HG03457 (cell line): ENCODE data around the gene DDI2.
"Not testable (repeated sequence)": the region's sequence is repeated elsewhere in the genome, so short reads cannot be mapped to it uniquely, and the experiment has no call there.

ENCODE experiments used
- ATAC-seq: cut with Tn5 transposase; IDR thresholded peaks from one replicate; pipeline ENCODE4 v1.9.1; 2021; ENCODE audit warnings: moderate number of reproducible peaks; ENCODE audit not compliant: unreplicated experiment

DDI2 gene

DNA sequence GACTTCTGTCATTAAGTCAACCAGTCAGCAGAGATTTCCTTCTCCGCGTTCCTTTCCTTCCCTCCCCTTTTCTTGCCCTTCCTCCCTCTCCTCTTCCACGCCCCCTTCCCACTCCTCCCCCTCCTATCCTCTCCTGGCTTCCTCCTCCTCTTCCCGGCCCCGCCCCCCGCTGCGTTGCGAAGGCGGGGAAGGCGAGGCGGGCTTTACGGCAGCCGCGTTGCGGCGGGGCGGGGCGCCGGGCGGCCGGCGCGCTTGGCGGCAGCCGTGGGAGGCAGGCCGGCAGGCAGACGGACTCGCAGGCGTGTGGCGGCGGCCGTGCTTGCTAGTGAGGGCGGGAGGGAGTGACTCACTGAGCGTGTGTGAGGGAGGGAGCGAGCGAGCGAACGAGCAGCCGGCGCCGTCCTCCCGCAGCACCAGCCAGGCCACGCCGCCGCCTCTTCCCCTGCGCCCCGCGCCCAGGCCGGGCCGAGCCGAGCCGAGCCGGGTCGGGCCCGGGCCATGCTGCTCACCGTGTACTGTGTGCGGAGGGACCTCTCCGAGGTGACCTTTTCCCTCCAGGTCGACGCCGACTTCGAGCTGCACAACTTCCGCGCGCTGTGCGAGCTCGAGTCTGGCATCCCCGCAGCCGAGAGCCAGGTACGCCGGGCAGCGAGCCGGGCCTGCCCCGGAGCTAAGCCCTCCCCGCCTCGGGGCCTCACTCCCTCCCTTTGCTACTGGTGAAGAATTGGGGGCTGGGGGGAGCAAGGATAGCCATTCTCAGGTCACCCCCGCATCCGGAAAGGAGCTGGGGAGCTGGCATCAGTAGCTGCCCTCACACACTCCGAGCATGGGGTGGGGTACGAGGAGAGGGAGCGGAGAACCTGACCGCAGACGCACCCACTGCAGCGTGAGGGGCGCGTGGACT is at the start of gene DDI2:
Gene DDI2 (plus strand): TSS at position 286 of the 904 bp plus-strand sequence. CDS start 213 bp downstream, at position 499.
- ATAC-seq = peak; percentile 51

DNA sequence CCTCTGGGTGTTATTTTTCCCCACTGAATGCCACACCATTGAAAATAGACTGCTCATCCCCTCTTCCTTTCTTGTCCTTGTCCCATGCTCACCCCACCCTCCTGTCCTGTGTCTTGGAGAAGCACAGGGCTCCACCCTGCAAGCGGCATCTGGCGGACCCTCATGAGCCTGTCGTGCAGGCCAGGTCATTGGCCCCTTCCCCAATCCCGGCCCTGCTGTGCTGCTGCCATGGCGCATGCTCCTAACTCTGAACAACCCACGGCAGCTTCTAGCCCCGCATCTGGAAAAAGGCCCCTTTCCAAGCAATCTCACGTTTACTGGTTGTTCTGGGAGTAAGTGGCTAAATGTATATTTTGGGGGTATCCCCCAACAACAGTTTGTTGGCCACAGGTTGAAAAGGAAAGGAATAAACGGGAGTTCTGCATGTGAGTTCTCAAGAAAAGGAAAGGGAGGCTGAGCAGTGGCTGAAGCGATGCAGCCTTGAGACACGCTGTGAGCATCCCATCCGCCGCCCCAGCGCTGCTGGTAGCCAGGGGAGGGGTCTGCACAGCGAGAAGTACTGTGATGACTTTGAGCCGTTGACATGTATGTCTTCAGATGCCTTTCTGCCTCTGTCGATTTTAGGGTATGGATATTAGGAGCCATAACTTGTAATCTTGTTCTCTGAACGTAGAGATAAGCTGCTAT is 48.7 kb upstream of the DDI2 start:
- ATAC-seq = no peak

DNA sequence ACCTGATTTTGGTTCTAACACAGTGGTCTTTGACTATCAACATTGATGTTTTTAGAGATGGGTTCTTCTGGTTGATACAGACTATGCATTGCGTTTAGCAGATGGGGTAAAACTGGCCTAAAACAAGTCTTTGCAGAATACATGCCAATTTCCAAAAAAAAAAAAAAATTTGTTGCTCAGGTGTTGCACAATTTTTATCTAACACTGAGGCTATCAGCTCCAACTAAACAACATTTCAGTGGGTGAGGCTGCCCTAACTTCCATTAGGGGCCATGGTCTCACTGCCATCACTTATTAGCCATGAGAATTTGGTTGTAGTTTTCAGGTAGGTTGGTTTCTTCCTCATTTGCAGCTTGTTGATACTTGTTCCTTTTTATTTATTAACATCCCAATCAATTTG is 46.4 kb upstream of the DDI2 start:
- no peak for ATAC-seq

DNA sequence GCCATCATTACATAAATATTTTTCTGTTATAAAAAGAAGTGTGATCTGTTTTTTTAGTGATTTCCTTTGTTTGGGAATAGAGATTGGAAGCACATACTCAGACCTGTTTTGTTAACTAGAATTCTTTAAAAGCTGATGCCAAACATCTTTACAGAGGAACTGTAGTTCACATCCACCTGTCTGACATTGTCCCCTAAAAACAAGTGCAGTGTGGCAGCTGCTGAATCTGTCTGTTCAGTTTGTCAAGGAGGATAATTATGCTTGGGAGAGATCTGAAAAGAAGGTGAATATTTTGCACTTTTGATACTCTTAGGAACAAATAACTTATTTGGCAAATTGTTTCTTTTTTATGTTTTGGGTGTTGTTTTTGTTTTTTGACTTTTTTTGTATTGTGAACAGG is 46.0 kb upstream of the DDI2 start:
- no peak for ATAC-seq

DNA sequence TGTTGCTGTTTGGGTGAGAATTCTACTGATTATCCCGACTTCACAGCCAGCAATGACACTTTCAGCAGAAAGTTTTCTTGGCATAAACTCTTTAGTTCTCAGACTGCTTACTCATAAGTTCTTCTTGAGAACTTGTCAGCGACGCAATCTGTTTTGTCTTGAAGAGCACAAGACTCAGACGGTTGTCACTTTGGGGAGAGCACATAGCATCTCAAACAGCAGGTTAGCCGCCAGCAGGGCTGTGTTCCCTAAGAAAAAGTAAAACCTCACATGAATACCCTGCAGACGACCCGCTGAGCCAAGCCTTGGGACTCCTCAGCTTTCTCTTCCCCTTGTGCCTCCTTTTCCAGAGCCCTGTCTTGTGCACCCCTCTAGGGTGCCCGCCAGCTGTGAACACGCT is 43.8 kb upstream of the DDI2 start:
- no peak for ATAC-seq

DNA sequence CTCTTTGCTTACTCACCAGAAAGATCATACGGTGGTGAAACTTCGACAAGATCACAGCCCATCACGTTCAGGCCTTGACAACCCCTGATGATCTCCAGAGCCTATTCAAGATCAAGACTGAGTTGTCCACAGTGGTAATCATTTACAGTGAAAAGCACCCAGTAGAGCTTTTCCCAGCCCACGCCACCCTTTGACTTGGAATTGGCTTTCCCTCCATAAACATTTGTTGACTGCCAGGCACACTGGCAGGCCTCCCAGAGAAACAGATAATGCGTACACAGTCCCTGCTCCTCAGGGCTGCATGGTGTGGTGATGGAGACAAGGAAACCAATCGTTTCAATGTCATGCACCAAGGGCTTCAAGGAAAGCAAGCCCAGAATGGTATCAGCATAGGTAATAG is 42.5 kb upstream of the DDI2 start:
- no peak for ATAC-seq

DNA sequence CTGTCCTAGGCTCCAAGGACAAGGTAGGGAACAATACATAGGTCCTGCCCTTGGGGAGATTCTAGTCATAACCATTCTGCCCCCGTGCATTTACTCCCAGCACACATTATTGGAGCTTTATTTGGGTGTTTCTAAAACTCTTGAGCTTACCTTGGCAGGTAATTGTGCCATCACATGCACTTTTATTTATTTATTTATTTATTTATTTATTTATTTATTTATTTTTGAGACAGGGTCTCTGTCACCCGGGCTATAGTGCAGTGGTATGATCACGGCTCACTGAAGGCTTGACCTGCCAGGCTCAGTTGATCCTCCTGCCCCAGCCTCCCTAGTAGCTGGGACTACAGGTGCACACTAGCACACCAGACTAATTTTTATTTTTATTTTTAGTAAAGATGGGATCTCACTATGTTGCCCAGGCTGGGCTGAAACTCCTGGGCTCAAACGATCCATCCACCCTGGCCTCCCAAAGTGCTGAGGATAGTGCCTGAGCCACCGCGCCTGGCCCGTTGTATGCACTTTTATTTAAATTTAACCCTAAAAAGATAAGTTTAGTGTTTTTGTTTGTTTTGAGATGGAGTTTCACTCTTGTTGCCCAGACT is 41.6 kb upstream of the DDI2 start:
- no peak for ATAC-seq

DNA sequence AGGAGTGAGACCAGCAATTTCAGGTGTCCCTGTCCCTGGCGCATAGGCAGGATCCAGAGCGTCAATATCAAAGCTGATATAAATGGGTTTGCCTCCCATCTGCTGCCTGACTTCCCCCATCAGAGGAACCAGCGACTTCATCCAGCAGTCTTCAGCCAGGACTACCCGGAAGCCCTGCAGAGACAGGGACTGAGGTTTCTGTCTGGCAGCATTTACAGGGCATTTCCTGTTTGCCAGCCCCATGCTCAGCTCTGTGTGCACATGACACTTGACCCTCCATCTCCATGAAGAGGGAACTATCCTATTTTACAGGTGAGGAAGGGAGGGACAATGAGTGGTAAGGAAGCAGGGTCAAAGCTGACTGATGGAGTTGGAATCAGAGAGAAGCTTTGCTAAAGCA is 39.6 kb upstream of the DDI2 start:
- no peak for ATAC-seq

DNA sequence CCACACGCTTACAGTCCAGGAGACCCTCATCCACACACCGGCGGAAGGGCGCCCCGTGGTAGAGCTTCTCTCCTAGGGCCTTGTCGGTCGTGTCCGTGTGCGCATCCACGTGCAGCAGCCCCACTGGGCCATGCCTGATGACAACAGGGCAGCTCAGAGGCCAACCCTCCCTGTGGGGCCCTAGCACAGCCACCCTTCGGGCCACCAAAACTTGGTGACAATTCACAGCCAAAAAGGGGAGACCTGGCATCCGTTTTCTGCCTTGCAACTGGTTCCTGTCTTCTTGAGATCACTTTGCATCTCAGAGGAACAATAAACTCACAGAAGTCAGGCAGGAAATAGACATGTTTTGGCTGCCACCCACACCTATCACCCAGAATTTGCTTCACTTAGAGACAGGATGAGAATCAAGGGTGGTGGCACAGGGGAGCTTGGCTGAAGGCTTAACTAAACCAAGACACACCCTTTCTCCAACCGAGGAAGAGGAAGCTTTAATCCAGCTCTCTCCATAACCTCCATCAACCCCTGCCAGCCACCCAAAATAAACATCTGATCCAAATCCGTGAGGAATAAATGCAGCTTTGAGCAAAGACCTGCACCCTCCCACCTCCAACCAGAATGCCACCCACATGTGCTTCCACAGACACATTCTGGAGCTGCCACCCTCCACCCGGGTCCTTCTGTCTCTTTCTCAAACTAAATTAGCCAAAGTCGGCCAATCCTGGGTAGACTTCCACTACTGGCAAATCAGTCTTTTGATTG is 38.2 kb upstream of the DDI2 start:
- no peak for ATAC-seq

DNA sequence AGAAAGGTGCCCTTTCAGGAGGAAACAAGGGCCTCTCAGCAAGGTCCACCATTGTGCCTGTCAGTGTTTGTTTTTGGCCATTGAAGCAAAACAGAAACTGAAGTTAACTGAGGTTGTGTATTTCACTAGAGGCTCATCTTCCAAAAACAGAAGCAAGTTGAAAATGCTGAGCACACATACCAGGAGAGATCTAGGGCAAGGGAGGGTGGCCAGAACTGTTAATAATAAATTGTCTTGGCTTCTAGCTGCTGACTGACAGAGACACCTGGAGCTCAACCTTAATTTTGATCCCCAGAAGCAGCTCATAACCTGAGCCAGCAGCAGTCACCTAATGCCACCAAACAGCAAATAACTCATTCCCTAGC is 37.6 kb upstream of the DDI2 start:
- no peak for ATAC-seq

DNA sequence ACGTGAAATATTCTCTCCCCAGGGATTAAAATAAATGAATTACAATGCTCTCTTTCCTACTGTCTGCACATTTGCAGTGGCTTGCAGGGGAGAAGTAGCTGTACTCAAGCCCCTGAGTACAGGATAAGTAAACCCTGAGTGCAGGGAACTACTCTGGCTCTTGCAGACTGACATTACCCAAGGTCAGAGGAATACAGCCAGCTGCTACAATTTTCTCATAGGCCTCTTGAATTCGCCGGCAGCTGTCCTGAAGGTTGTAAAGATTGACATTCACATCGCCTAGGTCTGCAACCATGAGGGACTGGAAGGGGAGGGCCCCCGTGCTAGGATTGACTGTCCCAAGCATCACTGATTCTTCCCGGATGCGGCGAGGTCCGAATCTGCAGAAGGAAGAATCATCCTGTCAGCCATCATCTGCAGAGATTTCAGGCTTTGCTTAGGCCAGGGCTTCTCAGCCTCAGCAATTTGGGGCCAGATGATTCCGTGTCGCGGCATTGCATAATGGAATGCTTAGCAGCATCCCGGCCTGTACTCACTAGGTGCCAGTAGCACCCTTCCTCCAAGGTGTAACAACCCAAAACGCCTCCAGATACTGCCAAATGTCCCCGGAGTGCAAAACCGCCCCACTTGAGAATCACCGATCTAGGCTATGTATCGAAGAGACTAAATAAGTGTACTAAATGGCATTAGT is 34.1 kb upstream of the DDI2 start:
- ATAC-seq = no peak

DNA sequence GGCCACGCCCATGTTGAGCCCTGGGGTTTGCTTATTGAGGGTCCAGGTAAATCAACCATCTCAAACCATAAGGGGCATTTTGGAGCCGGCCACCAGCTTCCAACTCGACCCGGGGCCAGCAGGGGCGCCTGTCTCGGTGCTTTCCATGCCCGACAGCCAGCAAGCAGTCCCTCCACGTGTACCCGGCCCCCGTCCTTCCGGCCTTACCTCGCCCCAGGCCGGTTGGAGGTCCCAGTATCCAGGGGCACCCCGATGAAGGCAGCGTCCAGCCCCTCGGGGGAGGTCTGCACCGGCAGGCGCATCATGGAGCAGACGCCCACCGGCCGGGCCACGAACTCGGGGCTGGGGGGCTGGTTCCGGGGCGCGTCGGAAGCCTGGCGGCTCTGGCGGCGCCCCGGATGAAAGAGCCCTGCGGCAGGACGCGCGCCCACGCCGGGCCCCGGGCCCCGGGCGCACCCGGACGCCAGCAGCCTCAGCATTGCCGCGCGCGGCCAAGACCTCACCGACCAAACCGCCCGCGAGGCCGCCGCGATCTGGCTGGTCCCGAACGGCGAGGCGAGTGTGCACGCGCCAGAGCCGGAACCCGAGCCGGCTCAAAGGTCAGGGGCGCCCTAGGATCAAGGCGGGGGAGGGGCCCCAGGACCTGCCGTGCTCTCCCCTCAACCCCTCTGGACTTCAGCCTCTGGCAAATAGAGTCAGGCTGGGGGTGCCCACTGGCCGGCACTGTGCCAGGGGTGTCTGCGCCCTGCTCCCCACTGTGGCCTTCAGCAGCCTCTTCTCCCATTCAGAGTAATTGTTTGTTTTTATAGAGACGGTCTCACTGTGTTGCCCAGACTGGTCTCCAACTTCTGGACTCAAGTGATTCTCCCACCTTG is 32.5 kb upstream of the DDI2 start, which contains the start of gene AGMAT:
Gene AGMAT (minus strand): TSS at position 563 of the 875 bp plus-strand sequence. CDS start 84 bp downstream, at position 479.
- no peak for ATAC-seq

DNA sequence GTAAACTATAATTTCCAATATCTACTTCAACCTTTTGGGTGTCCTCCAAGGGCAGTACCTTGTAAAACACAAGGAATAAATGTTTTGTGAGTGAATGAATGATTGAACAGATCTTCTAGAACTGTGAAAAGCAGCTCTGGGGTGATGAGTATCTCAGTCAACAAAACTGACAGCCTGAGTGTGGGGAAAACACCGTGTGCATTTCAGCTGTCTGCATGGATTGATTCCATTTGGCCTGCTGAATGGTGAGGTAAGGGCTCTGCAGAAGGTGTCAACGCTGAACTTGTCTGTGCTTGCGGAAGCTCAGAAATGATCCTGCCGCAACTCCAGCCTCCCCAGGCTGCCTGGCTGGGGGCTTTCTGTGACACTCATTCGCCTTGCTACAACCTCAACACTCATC is 25.0 kb upstream of the DDI2 start:
- no peak for ATAC-seq

DNA sequence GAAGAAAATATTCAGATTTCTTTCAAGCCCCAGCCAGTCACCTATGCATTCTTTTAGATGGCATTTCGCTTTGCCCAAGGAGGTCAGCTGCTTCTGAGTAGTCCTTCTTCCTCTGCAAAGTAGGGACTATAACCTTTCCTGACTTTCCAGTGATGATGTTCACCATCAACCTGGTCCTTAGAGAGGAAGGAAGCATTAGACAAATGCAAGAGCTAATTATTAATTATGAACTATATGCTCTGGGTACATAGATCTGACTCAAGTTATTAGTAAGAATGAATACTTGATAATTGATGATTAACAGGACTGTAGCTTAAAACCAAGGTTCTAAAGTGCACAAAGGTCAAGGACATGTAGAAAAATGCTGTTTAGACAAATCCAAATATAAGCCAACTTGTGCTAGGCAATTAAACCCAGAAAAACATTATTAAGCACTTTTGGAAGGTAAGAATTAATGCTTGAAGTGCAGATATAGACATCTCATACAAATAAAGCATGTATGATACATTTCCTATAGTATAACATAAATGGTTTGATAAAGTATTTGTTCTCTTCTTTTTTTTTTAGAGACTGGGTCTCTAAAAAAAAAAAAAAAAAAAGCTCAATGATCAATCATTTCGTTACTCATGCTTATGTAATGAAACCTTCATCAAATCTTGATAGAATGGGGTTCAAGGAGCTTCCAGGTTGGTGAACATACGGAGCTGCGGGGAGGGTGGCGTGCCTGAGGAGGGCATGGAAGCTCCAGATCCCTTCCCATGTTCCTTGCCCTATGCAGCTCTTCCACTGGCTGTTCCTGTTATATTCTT is 21.2 kb upstream of the DDI2 start:
- no peak for ATAC-seq

DNA sequence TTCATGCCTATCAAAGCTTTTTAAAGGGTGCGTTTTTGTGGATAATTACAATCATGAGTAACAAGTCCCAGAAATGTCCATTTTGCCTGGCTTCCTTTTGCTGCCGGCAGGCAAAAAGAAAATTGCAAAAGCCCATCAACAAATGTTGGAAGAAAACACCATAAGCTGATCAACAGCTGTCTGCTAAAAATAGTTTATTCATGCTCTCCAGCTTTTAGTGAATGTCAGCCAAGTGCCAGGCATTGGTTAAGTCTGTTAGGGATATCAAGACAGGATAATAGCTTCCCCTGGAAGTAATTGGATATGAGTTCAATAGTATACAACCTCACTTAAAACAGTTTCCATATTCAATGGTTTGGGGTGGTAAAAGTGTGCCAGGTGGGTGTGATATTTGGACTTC is 18.8 kb upstream of the DDI2 start:
- no peak for ATAC-seq

DNA sequence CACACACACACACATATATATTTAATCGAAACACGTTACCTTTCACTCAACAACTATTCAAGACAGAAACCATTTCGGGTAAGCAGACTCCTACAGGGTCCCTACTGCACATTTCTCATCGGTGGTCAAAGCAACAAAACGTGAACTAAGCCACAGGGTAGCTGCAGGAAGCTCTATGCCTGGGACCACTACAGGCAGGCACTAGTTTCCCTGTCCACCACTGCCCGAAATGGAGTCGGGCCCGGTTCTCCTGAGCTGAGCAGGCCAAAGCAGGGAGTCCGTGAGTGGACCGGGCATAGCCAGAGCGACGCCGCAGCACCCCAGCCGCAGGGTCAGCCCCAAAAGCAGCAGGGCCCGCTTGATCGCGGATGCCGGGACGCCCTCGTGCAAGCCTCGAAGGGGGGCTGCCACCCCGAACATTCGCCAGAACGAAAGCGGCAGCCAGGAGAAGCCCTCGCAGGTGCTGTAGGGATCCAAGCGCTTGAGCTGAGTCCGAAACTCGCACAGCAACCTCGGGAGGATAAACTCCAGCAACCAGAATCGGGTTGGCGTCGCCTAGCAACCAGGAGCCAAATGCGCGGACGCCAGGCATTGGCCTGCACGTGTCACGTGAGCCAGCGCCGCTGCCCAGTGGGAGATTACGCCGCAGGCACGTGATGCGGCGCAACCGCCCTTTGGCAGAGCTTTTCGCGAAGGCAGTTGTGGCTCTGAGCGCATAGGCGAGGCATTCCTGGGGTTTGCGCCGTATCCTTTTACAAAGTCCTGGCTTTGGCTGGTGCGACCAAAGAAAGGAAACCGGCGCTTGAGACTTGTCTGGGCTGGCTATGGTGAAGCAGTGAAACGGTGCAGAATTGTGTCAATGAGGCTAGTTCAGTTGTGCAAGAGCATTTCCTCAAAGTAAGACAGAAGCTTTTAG is 13.9 kb upstream of the DDI2 start:
- peak; percentile 88 for ATAC-seq

DNA sequence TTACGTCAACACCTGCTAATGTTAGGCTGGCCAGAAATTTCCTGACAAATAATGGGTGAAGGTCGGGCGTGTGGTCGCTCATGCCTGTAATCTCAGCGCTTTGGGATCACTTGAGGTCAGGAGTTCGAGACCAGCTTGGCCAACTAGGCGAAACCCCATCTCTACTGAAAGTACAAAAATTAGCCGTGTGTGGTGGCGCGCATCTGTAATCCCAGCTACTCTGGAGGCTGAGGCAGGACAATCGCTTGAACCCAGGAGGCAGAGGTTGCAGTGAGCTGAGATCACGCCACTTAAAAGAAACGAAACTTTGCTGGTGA is 13.3 kb upstream of the DDI2 start:
- not testable (repeated sequence) for ATAC-seq

DNA sequence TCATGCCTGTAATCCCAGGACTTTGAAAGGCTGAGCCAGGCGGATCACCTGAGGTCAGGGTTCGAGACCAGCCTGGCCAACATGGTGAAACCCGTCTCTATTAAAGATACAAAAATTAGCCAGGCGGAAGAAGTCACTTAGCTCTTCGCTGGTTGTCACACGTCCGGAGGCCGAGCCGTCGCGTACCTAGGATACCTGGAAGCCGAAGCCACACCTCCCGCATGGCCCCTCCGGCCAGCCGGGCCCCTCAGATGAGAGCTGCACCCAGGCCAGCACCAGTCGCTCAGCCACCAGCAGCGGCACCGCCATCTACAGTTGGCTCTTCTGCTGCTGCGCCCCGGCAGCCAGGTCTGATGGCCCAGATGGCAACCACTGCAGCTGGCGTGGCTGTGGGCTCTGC is 12.9 kb upstream of the DDI2 start:
- ATAC-seq = not testable (repeated sequence)
